ENCODE data around the gene SPRED2. TPM values are rescaled to one million over a fixed set of nuclear protein-coding genes. Genes with fewer than 3 reads are reported as not detected.

Gene SPRED2
- total RNA-seq, 4 donors from 2014 or later, result 21.9 to 28.8 (median 25.5) TPM

DNA sequence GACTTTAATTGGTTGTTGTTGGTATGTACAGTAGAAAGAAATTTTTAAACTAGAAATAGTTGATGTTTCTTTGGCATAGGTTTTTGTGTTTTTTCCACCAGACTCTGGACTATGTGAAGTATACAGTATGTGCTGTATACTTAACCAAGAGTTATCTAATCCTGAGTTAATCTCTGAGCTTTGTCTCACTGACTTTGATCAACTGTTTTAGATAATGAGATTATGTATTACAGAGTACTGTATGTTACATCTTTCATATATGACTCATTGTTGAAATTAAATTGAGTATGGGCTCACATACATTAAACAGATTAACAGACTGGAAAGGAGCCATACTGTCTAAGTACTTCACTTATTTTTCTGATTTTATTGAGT is 166.7 kb downstream of the SPRED2 start:
- Histone ChIP-seq H3K9me3 (no peaks in the 10 kb centered on the region), H3K36me3 (peaks cover 0 to 28% (median 0%) of the 10 kb centered on the region in 3 donors), H3K27me3 (no peaks in the 10 kb centered on the region), H3K4me3 (no peak overlapping the region), H3K4me1 (peaks cover 0 to 17% (median 0%) of the 10 kb centered on the region in 4 donors), H3K27ac (no peak overlapping the region)
- TF ChIP-seq POLR2A (IDR thresholded peaks at IDR 0.05), result no peak
- TF ChIP-seq, protein P1, sequence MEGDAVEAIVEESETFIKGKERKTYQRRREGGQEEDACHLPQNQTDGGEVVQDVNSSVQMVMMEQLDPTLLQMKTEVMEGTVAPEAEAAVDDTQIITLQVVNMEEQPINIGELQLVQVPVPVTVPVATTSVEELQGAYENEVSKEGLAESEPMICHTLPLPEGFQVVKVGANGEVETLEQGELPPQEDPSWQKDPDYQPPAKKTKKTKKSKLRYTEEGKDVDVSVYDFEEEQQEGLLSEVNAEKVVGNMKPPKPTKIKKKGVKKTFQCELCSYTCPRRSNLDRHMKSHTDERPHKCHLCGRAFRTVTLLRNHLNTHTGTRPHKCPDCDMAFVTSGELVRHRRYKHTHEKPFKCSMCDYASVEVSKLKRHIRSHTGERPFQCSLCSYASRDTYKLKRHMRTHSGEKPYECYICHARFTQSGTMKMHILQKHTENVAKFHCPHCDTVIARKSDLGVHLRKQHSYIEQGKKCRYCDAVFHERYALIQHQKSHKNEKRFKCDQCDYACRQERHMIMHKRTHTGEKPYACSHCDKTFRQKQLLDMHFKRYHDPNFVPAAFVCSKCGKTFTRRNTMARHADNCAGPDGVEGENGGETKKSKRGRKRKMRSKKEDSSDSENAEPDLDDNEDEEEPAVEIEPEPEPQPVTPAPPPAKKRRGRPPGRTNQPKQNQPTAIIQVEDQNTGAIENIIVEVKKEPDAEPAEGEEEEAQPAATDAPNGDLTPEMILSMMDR (IDR thresholded peaks at IDR 0.05), result no peak
- TF ChIP-seq EP300 (IDR thresholded peaks at IDR 0.05), result no peak
- DNase-seq (ENCODE audit: low spot score in 2 of 2), result no peak

DNA sequence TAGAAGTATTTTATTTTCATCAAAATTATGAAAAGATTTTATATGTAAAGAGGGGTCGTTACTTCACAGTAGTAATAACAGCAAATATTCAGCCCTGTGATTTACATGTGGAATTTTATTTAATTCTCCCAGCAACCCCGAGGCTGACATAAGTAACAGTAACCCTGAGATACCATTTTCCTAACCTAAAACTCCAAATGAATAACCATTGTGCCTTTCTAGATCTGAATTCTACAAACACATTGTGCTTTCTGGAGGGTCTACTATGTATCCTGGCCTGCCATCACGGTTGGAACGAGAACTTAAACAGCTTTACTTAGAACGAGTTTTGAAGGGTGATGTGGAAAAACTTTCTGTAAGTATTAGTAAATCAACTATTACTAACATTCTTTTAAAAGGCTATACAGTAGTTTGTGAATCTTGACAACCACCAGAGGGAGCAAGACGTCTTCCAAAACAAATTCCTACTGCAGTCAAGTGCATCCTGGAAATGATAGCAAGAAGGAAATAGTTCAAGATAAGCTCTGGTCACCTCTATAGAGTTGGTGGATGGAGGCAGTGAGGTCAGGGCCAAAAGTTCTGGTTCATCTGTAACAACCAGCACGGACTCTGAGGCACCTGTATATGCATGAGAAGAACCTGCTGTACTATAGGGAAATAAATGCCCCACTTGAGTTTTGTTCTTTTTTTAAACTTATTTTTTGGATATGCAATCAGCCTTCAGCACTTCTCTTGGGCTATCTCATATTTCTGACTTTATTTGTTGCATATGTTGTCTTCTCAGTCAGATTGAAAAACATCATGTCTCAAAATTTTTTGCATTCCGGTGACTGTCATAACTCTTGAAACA is 167.4 kb downstream of the SPRED2 start:
- Histone ChIP-seq H3K4me1 (peaks cover 0 to 17% (median 0%) of the 10 kb centered on the region in 4 donors), H3K27me3 (no peaks in the 10 kb centered on the region), H3K4me3 (no peak overlapping the region), H3K36me3 (peaks cover 0 to 34% (median 0%) of the 10 kb centered on the region in 3 donors), H3K27ac (no peak overlapping the region), H3K9me3 (no peaks in the 10 kb centered on the region)
- 26 to 35% methylated on average over 8 of the region's 8 CpGs for WGBS, 2 donors
- TF ChIP-seq, protein P1 (IDR thresholded peaks at IDR 0.05), result peak; percentile 51 to 85 (median 64)
- TF ChIP-seq EP300 (IDR thresholded peaks at IDR 0.05), result no peak
- peak in 1 of 2 donors; percentile 70 for DNase-seq (ENCODE audit: low spot score in 2 of 2)

- peaks cover 0 to 41% (median 0%) of the 10 kb centered on the region in 3 donors for H3K36me3 ChIP-seq
Observed at GRCh38 chr2:65263986-65264385, 168.4 kb downstream of the SPRED2 start.

GRCh38 chr2:65263262-65263661 is 169.1 kb downstream of the SPRED2 start:
- no peak overlapping the region for H3K27ac ChIP-seq
- WGBS, 2 donors, result 96 to 98% methylated on average over 1 of the region's 1 CpG
- H3K4me1 ChIP-seq, result peaks cover 0 to 10% (median 0%) of the 10 kb centered on the region in 4 donors
- H3K9me3 ChIP-seq, result no peaks in the 10 kb centered on the region
- no peaks in the 10 kb centered on the region for H3K27me3 ChIP-seq
- no peak overlapping the region for H3K4me3 ChIP-seq
- TF ChIP-seq EP300 (IDR thresholded peaks at IDR 0.05) (no peak), POLR2A (IDR thresholded peaks at IDR 0.05) (no peak)
- TF ChIP-seq, protein P1 (IDR thresholded peaks at IDR 0.05), result no peak
- H3K36me3 ChIP-seq, result peaks cover 0 to 45% (median 0%) of the 10 kb centered on the region in 3 donors
- DNase-seq (ENCODE audit: low spot score in 2 of 2), result no peak

More at GRCh38 chr2:65263986-65264385, 168.4 kb downstream of the SPRED2 start:
- TF ChIP-seq POLR2A (IDR thresholded peaks at IDR 0.05), result no peak
- H3K4me1 ChIP-seq, result peaks cover 0 to 15% (median 0%) of the 10 kb centered on the region in 4 donors
- no peaks in the 10 kb centered on the region for H3K9me3 ChIP-seq
- WGBS, 2 donors, result 84 to 93% methylated on average over 7 of the region's 7 CpGs
- no peak for DNase-seq (ENCODE audit: low spot score in 2 of 2)
- H3K4me3 ChIP-seq, result no peak overlapping the region
- H3K27ac ChIP-seq, result no peak overlapping the region
- H3K27me3 ChIP-seq, result no peaks in the 10 kb centered on the region

GRCh38 chr2:65261676-65262075 is 170.7 kb downstream of the SPRED2 start:
- Histone ChIP-seq H3K4me1 (peaks cover 0 to 4% (median 0%) of the 10 kb centered on the region in 4 donors), H3K27me3 (no peaks in the 10 kb centered on the region), H3K36me3 (peaks cover 0 to 43% (median 0%) of the 10 kb centered on the region in 3 donors), H3K4me3 (no peak overlapping the region), H3K9me3 (no peaks in the 10 kb centered on the region), H3K27ac (no peak overlapping the region)
- no peak for TF ChIP-seq EP300 (IDR thresholded peaks at IDR 0.05)
- no peak for TF ChIP-seq POLR2A (IDR thresholded peaks at IDR 0.05)
- DNase-seq (ENCODE audit: low spot score in 2 of 2), result no peak
- WGBS, 2 donors, result 45 to 60% methylated on average over 3 of the region's 3 CpGs

Other genes with a start within 250 kb of the SPRED2 start
- 10 to 100 TPM; 58.6 to 86.1 (median 80.0) TPM for gene ACTR2, start 204.8 kb downstream of the SPRED2 start, total RNA-seq

All from tibial nerve (tissue), 4 donors.